ENCODE results near the gene ST3GAL3.

Gene ST3GAL3

GRCh38 chr1:43747736-43748135 lies 40.4 kb downstream of the ST3GAL3 start:
- TF ChIP-seq CTCF (IDR thresholded peaks at IDR 0.05; ENCODE audit: insufficient read depth, low read length, poor library complexity, severe bottlenecking) = no peak
- Histone ChIP-seq H3K27me3 (replicated peaks; ENCODE audit: control insufficient read depth, insufficient read depth, low read length) (no peaks in the 10 kb centered on the region), H3K36me3 (ENCODE audit: control insufficient read depth, insufficient read depth, low read length) (no peaks in the 10 kb centered on the region; the same call in none of the 2 replicates), H3K4me3 (replicated peaks; ENCODE audit: low read depth, low read length) (no peak overlapping the region)
- no peak for DNase-seq (ENCODE audit: extremely low read depth, insufficient read length)

- no peak overlapping the region for H3K4me3 ChIP-seq (replicated peaks; ENCODE audit: low read depth, low read length)
- TF ChIP-seq CTCF (IDR thresholded peaks at IDR 0.05; ENCODE audit: insufficient read depth, low read length, poor library complexity, severe bottlenecking) = no peak
- H3K27me3 ChIP-seq (replicated peaks; ENCODE audit: control insufficient read depth, insufficient read depth, low read length) = no peaks in the 10 kb centered on the region
- H3K36me3 ChIP-seq (ENCODE audit: control insufficient read depth, insufficient read depth, low read length) = no peaks in the 10 kb centered on the region; the same call in none of the 2 replicates
- DNase-seq (ENCODE audit: extremely low read depth, insufficient read length) = no peak
These were observed 42.7 kb downstream of the ST3GAL3 start for GRCh38 chr1:43750083-43750482.

DNA sequence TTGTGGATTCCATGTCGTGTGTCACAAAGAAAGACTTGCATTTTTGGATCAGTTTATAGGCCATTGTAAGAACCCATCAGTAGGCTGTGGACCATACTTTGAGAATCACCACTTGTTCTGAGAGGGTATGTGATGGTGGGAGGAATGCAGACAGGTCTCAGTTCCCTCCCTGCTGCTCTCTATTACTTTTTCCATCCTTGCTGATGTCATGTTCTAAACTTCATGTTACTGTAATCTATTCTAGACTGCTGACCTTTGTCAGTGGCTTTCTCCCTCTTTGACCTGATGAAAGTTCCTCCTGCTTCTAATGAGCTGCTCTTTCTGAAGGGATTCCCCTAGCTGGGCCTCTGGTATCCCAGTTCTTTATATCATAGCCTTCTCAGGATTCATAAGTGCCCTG lies 46.1 kb downstream of the ST3GAL3 start:
- no peaks in the 10 kb centered on the region for H3K27me3 ChIP-seq (replicated peaks; ENCODE audit: control insufficient read depth, insufficient read depth, low read length)
- H3K36me3 ChIP-seq (ENCODE audit: control insufficient read depth, insufficient read depth, low read length) = no peaks in the 10 kb centered on the region
- no peak overlapping the region for H3K4me3 ChIP-seq (replicated peaks; ENCODE audit: low read depth, low read length)
- no peak for TF ChIP-seq CTCF (IDR thresholded peaks at IDR 0.05; ENCODE audit: insufficient read depth, low read length, poor library complexity, severe bottlenecking)
- DNase-seq (ENCODE audit: extremely low read depth, insufficient read length) = no peak

DNA sequence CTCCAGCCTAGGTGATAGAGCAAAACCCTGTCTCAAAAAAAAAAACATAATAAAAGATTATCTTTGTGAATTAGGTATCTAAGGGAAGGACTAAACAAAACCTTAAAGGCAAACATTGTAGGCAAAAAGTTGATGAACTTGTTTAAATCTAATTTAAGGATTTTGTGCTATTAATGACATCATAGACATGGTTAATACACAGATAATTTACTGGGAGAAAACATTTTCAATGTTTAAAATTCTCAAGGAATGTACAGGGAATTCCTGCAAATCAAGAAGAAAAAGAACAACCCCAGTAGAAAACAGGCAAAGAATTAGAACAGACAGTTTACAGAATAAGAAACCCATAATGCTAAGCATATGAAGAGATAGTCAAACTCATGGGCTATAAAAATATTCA lies 47.6 kb downstream of the ST3GAL3 start:
- no peaks in the 10 kb centered on the region for H3K36me3 ChIP-seq (ENCODE audit: control insufficient read depth, insufficient read depth, low read length)
- H3K27me3 ChIP-seq (replicated peaks; ENCODE audit: control insufficient read depth, insufficient read depth, low read length) = no peaks in the 10 kb centered on the region
- no peak for TF ChIP-seq CTCF (IDR thresholded peaks at IDR 0.05; ENCODE audit: insufficient read depth, low read length, poor library complexity, severe bottlenecking)
- no peak overlapping the region for H3K4me3 ChIP-seq (replicated peaks; ENCODE audit: low read depth, low read length)
- DNase-seq (ENCODE audit: extremely low read depth, insufficient read length) = no peak

GRCh38 chr1:43757343-43758053 lies 50.2 kb downstream of the ST3GAL3 start:
- DNase-seq (ENCODE audit: extremely low read depth, insufficient read length) = no peak
- no peaks in the 10 kb centered on the region for H3K27me3 ChIP-seq (replicated peaks; ENCODE audit: control insufficient read depth, insufficient read depth, low read length)
- no peaks in the 10 kb centered on the region for H3K36me3 ChIP-seq (ENCODE audit: control insufficient read depth, insufficient read depth, low read length)
- TF ChIP-seq CTCF (IDR thresholded peaks at IDR 0.05; ENCODE audit: insufficient read depth, low read length, poor library complexity, severe bottlenecking) = no peak
- no peak overlapping the region for H3K4me3 ChIP-seq (replicated peaks; ENCODE audit: low read depth, low read length)

Measured in GM06990 (cell line).